CD4-positive, alpha-beta T cell treated with Interleukin-15 for 1 hour (primary cell): ENCODE measurements around the gene RMND1.
"Not testable (repeated sequence)": the region's sequence is repeated elsewhere in the genome, so short reads cannot be mapped to it uniquely, and the experiment has no call there.

ENCODE experiments used
- DNase-seq: peaks from one replicate; pipeline ENCODE4 v3.0.0-alpha.2; 2020

Gene RMND1

DNA sequence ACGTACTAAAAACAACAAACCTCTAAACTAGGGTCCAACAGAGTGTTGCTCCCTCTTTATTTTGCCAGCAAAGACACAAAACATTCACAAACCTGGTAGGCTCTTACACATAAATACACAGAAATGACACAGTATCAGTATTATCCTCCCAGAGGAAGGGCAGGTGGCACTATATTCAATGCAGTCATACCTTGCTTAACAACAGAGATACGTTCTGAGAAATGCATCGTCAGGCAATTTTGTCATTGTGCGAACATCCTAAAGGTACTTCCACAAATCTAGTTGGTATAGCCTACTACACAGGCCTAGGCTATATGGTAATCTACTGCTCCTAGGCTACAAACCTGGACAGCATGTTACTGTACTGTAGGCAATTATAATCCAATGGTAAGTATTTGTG, 70.2 kb downstream of the RMND1 start:
- DNase-seq: no peak

DNA sequence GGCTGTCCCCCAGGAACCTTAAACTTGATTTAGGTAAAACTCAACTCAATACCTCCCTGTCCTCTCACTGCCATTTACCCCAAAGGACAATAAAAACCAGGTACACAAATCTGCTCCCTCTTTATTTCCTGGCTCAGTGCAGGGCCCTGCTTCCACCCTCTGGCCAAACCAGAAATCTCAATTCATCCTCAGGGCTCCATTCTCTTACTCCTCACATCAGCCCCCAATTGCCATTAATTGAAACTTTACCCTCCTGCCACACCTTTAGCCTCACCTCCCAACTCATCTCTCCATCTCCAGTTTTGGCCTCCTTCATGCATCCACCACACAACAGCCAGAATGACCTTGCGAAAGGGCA, 71.1 kb downstream of the RMND1 start:
- no peak for DNase-seq

DNA sequence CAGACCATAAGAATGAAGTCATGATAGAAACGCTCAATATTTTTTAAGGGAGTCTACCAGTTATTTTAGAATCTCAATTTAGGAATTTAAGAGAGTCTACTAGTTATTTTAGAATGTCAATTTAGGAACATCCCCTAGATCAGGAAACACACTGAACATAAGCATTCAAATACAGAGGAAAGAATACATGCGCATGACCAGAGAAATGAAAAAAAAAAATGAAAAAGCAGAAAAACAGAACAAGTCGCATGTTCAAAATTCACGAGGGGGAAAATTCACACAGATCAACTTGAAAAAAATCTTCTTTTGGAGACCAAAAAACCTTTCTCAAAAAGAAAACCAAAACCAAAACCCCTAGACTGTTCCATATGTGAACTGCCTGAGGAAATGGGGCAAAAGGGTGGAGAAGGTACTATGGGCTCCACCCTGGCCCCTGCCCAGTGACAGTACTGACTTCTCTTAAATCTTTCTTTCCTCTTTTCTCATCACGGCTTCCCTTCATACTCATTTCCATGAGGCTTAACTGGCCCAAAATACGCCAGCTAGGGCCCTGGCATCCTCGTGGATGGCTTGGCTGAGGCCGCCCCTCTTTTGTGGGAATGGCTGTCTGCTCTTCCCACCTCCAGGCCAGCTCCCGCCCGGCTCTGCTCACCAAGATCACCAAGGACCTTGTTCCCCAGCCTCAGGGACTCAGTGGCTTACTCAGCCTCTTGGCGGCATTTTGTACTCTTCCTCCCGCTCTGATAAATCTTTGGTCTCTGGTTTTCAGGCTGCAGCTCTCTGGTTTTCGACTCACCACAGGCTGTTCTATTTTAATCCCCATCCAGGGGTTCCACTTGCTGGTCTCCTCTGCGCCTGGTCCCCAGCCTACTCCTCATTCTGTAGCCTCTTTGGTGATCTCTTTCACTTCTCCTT, 71.7 kb downstream of the RMND1 start:
- peak; percentile 38 for DNase-seq

DNA sequence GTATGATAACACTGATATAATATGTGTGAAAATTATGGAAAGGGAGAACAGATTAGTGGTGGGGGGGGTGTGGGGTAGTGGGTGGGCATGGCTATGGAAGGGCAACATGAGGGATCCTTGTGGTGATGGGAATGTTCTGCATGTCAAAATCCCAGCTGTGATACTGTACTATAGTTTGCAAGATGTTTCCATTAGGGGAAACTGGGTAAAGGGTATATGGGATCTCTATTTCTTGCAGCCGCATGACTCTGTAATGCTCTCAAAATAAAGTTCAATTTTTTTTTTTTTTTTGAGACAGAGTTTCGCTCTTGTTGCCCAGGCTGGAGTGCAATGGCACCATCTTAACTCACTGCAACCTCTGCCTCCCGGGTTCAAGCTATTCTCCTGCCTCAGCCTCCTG, 74.8 kb downstream of the RMND1 start:
- no peak for DNase-seq

DNA sequence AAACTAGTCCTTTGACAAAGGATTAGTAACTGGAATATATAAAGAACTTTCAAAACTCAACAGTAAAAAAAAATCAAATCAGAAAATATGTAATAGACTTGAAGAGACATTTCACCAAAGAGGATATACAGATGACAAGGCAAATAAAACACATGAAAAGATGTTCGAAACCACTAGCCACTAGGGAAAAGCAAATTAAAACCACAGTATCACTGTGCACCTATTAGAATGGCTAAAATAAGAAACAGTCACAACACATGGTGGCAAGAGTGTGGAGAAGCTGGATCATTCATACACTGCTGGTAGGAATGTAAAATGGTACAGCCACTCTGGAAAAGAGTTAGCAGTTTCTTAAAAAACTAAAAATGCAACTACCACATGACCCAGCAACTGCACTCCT, 75.5 kb downstream of the RMND1 start:
- DNase-seq: no peak

DNA sequence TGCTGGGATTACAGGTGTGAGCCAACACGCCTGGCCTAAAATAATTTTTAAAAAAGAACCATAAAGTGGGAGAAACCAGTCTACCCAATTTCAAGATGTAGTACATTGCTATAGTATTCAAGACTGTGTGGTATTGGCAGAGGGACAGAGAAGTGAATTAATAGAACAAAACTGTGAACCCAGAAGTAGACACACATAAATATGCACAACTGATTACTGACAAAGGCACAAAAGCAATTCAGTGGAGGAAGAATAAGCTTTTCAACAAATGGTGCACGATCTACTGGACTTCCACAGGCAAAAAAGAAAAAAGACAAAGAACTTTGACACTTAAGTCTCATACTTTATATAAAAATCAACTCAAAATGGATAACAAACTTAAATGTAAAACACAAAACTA, 76.1 kb downstream of the RMND1 start:
- no peak for DNase-seq

DNA sequence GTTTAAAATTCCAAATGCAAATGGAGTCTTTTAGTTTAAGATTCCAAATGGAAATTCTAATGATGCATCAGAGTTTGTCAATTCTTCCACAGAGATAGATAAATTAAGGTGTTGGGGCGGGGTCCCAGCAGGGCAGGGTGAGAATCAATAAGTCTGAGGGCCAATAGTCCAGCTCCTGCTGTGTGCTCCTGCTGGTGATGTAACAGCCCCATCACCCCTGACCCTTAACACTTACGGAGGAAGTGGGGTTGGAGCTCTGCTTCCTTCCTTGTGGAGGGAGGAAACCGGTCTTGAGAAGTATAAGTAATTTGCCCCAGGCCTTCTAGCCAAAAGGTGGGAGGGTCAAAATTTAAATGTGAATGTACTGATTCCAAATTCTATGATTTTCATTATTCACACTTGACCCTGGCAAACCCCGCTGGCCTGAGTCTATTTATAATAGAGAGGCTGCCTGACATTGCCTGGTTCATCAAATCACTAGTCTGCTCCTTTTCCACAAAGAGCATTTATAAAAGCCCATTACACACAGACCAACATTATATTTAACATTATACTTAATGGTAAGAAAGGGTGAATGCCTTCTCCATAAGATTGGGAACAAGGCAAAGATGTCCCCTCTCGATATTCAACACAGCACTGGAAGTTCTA, 77.8 kb downstream of the RMND1 start:
- DNase-seq: peak; percentile 26

DNA sequence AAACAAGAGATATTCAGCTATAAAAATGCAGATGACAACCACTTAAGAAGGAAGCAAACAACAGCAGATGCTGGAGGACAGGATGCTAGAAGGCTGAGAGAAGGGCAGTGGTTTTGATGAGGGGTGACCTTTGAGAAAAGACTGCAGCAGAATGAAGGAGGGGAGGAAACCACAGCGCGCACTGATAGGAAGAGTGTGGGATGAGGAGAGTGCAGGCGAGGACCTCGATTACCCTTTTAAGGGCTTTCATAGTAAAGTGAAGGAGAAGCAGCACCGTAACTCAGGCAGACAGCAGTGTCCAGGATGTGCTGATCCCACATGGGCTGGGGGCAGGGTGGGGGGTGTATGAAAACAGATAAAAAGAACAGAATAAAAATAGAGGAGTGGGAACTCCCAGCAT, 79.8 kb downstream of the RMND1 start:
- DNase-seq: no peak

DNA sequence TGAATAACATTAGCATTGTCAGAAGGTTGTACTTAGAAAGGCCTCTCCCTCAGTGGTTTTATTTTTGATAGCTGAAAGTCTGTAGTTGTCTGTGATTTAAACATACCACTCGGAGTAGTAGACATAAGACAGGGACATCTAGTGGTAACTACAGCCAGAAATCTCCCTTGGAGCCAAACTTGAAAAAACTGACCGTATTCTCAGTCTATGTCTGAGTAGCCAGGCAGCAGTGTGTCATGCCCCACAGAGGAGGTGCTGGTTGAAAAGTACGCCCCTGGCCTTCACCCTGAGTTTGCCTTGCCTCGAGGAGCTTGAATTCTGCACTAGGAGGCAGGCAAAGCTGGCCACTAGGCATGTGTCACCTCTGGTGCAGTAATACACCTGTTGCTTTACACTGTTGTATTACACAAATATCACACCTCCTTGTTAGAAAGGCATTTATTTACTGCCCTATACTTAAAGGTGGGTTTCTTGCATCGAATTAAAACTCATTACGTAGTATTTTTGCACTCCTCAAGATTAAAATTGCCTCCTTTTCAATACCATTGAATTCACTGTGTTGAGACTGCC, 81.3 kb downstream of the RMND1 start:
- no peak for DNase-seq

DNA sequence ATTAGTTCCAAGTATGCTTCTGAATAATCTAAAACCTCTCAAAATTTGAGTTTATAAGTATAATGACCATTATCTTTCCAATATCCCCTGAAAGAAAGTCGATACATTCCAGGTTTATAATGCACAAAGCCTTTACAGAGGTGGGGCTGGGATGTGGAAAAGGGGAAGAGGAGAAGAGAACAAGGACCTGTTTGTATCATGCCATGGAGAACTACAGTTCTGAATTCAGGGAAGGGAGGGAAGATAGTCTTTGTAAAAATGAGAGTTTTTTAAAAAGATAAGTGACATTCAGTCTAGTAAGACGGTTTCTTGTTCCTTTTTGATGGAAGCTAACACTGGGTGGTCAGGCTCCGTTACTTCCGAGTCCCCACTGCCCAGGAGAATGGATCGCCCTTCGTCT, 86.7 kb downstream of the RMND1 start:
- DNase-seq: no peak

DNA sequence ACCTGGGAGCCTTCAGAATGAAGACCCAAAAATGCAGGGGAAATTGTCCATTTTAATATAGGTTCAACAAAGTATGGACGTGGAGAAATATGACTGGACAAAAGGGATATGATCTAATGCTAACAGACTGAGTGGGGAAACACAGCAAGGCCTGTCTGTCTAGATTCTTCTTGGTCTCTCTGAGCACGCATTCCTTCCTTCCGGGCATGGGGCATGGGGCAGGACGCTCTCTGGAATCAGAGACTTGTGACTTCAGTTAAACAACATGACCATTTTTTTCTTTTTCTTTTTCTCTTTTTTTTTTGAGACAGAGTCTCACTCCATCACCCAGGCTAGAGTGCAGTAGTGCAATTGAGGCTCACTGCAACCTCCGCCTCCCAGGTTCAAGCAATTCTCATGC, 92.4 kb downstream of the RMND1 start:
- no peak for DNase-seq

DNA sequence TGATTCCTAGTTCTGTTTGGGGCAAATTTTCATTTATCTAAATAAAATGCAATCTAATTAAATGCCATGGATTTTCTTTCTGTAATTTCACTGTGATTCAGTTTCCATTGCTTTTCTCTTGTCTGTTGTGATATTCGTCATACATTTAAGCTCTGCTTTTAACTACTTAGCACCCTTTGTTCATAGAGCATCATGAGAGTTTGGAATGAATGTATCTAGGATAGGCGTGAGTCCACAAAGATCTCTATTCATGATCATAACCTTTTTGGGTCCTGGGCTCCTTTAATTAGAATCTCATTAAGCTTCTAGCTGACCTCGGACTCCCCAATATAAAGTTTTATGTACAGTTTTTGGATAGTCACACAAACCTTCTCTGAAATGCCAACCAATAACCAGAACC, 93.5 kb downstream of the RMND1 start:
- no peak for DNase-seq

DNA sequence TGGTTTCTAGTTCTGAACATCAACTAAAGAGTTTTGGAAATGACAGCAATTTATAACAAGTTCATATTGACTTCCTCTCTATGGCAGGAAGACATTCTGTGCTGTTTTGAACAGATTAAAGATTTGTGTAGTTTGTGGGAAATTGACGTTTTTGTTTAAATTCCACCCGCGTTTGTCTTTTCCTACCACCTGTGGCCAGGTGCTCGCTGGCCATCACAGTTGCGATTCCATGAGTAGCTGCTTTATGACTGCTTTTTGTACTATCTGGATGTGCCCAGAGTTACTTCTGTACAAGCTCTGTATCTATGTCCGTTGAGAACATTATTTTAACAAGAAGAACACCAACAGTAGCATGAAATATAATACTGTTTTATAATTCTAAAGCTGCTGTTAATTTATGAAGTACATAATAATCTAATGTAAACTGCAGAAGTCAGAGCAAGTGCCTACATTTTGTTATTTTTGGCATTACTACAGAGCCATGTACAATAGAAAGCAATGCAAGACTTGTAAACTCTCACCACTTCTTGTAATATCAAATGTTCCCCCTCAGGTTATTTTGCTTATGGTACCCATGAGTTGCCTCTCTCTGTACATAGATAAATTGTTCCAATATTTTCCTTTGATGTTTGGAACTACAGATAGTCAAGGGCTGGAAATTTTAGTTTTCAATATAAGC, 94.0 kb downstream of the RMND1 start:
- DNase-seq: no peak

DNA sequence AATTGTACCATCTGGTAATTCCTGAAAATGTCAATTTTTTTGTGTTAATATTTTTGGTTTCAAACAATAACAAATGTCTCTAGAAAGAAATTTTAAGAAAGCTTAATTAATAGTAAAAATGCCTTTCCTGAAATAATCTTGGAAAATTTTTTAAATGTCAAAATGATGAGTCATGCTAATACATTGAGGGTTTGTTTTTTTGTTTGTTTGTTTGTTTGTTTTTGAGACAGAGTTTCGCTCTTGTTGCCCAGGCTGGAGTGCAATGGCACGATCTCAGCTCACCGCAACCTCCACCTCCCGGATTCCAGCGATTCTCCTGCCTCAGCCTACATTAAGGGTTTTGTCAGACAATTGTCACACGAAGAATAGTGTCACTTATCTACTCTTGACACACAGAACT, 94.9 kb downstream of the RMND1 start:
- DNase-seq: not testable (repeated sequence)
